ENCODE measurements around the gene NFKBIL1. TPM values are rescaled to one million over a fixed set of nuclear protein-coding genes. Genes with fewer than 3 reads are reported as not detected.

Gene NFKBIL1
- total and polyA plus RNA-seq, 10 of the 15 experiments (the other 5 are each of a cell fraction or from before 2014, with no cell fraction given), result 0.19 to 15.1 (median 7.0) TPM

- TF ChIP-seq, protein P1, sequence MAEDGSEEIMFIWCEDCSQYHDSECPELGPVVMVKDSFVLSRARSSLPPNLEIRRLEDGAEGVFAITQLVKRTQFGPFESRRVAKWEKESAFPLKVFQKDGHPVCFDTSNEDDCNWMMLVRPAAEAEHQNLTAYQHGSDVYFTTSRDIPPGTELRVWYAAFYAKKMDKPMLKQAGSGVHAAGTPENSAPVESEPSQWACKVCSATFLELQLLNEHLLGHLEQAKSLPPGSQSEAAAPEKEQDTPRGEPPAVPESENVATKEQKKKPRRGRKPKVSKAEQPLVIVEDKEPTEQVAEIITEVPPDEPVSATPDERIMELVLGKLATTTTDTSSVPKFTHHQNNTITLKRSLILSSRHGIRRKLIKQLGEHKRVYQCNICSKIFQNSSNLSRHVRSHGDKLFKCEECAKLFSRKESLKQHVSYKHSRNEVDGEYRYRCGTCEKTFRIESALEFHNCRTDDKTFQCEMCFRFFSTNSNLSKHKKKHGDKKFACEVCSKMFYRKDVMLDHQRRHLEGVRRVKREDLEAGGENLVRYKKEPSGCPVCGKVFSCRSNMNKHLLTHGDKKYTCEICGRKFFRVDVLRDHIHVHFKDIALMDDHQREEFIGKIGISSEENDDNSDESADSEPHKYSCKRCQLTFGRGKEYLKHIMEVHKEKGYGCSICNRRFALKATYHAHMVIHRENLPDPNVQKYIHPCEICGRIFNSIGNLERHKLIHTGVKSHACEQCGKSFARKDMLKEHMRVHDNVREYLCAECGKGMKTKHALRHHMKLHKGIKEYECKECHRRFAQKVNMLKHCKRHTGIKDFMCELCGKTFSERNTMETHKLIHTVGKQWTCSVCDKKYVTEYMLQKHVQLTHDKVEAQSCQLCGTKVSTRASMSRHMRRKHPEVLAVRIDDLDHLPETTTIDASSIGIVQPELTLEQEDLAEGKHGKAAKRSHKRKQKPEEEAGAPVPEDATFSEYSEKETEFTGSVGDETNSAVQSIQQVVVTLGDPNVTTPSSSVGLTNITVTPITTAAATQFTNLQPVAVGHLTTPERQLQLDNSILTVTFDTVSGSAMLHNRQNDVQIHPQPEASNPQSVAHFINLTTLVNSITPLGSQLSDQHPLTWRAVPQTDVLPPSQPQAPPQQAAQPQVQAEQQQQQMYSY (CRISPR knock-in tag; IDR thresholded peaks at IDR 0.05), result no peak
- no peak for TF ChIP-seq ZBTB4 (CRISPR knock-in tag; IDR thresholded peaks at IDR 0.05)
- no peak for TF ChIP-seq BMI1 (IDR thresholded peaks at IDR 0.05; ENCODE audit: borderline replicate concordance)
- peak; percentile 71; the same call in 1 of the 3 replicates for TF ChIP-seq POU2F2 (IDR thresholded peaks at IDR 0.05; ENCODE audit: borderline replicate concordance, low read depth, low read length)
- TF ChIP-seq GABPA (IDR thresholded peaks at IDR 0.05; ENCODE audit: low read depth), result peak; percentile 100
- no peak for TF ChIP-seq IRF4 (IDR thresholded peaks at IDR 0.05; ENCODE audit: low read depth, low read length)
- TF ChIP-seq TARDBP (IDR thresholded peaks at IDR 0.05; ENCODE audit: borderline replicate concordance), result peak; percentile 88
- TF ChIP-seq CBX3 (IDR thresholded peaks at IDR 0.05; ENCODE audit: borderline replicate concordance, low read depth), result no peak
- TF ChIP-seq CHD4 (IDR thresholded peaks at IDR 0.05), result no peak
- no peak for TF ChIP-seq SMAD5 (IDR thresholded peaks at IDR 0.05; ENCODE audit: low read depth)
- TF ChIP-seq POLR2AphosphoS5 (IDR thresholded peaks at IDR 0.05; ENCODE audit: low read length), result peak; percentile 40; the same call in 1 of the 2 replicates
- peak; percentile 72 for TF ChIP-seq SIN3A (IDR thresholded peaks at IDR 0.05; ENCODE audit: low read depth, low read length)
- TF ChIP-seq SMARCA5 (IDR thresholded peaks at IDR 0.05), result no peak
- no peak for TF ChIP-seq CHD1 (IDR thresholded peaks at IDR 0.05; ENCODE audit: low read depth, low read length)
- TF ChIP-seq CUX1 (IDR thresholded peaks at IDR 0.05; ENCODE audit: insufficient replicate concordance, low read depth, low read length), result no peak
- no peak for TF ChIP-seq CBX5 (IDR thresholded peaks at IDR 0.05; ENCODE audit: low read depth)
- no peak for TF ChIP-seq MYC (IDR thresholded peaks at IDR 0.05; ENCODE audit: insufficient read depth, insufficient read length, insufficient replicate concordance, low read length, severe bottlenecking)
- TF ChIP-seq POLR2AphosphoS2 (IDR thresholded peaks at IDR 0.05; ENCODE audit: low read depth, low read length), result 0 out of 2 replicates have a peak, but pooled peaks have one; percentile 30
- no peak; the same call in 1 of the 2 replicates for TF ChIP-seq PML (IDR thresholded peaks at IDR 0.05; ENCODE audit: low read length)
Observed at GRCh38 chr6:31546958-31547726, at the start of gene NFKBIL1 (continued).
